Activated naive CD4-positive, alpha-beta T cell treated with anti-CD3 and anti-CD28 coated beads, Interleukin-2, amount 50 U/mL, for 16 hours (primary cell): ENCODE results near the gene IL4R.

Experiments
- DNase-seq: peaks from one replicate; pipeline ENCODE4 v3.0.0-alpha.2; 2020

IL4R gene

GRCh38 chr16:27363246-27363632 lies 49.5 kb downstream of the IL4R start:
- DNase-seq = no peak

DNA sequence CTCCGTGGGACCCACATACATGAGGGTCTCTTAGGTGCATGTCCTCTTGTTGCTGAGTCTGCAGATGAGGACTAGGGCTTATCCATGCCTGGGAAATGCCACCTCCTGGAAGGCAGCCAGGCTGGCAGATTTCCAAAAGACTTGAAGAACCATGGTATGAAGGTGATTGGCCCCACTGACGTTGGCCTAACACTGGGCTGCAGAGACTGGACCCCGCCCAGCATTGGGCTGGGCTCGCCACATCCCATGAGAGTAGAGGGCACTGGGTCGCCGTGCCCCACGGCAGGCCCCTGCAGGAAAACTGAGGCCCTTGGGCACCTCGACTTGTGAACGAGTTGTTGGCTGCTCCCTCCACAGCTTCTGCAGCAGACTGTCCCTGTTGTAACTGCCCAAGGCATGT lies 50.0 kb downstream of the IL4R start:
- no peak for DNase-seq

DNA sequence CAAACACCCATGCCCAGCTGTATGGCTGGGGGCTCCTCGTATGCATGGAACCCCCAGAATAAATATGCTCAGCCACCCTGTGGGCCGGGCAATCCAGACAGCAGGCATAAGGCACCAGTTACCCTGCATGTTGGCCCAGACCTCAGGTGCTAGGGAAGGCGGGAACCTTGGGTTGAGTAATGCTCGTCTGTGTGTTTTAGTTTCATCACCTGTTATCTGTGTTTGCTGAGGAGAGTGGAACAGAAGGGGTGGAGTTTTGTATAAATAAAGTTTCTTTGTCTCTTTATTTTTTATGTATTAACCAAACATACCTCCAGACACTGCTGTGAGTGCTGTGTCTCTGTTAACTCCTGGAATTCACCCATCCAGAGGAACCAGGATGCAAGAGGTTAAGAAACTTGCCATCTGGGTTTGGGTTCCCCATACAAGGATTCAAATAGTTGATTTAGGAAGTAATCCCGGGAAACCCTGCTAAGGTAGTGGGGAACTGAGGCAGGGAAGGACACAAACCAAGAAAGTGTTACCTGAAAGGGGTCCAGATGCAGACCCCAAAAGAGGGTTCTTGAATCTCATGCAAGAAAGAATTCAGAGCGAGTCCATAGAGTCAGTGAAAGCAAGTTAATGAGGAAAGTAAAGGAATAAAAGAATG lies 50.8 kb downstream of the IL4R start:
- DNase-seq = peak; percentile 30

DNA sequence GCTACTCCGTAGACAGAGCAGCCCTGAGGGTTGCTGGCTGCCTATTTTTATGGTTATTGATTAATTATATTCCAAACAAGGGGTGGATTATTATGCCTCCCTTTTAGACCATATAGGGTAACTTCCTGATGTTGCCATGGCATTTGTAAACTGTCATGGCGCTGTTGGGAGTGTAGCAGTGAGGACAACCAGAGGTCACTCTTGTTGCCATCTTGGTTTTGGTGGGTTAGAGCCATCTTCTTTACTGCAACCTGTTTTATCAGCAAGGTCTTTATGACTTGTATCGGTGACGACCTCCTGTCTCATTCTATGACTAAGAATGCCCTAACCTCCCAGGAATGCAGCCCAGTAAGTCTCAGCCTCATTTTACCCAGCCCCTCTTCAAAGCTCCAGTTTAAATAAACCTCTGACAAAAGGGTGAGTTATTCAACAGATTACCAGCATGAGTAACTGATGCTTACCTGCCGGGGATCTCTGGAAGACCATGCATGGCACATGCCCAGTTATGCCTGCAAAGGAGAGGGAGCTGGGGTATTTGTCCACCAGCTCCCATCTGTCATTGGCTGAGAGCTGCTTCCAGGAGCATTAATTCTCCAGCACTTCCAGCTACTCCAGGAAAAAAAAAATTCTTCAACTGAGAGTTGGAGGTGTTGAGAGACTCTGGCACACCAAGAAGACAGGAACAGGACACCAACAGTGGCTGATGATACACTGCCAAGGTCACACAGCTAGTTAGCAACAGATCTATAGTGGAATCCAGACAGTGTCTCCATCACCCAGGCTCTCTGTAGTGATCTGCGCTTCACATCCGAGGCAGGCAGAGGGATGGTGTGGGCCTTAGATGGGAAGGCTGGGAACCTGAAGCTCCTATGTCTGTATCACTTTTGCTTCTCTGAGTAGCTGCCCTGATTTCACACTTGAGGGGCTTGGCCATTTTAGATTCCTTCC lies 51.6 kb downstream of the IL4R start:
- DNase-seq = no peak

DNA sequence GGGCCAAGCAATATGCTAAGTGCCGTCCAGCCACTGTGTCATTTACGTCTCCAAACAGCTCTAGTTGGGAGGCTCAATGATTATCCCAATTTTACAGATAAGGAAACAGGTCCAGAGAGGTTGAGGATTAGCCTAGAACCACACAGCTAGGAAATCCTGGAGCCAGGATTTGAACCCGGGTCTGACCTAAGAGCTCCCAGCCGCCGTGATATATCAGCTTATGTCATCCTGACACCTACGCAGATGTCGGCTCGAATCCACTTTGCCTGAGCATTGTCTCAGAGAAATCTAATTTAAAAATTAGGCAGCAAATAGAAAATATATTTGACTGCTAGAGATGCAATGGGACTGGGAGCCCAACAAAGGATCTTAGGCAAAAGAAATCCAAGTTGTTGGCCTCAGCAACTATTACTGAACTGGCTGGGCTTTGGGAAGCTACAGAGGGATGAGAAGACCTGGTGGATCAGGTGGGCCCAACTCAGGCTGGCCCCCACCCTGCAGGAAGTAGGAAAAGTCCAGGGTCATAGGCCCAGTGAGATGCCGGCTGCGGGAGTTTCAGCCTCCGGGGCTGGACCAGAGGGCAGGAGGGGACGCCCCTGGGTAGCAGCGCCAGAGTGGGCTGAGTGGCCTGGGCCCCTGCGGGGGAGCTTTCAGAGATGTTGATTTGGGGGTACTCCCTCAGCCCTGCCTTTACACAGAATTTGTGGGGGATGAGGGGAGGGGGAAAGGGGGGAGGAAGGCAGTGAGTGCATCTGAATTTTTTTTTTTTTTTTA lies 53.1 kb downstream of the IL4R start:
- DNase-seq = peak; percentile 45

DNA sequence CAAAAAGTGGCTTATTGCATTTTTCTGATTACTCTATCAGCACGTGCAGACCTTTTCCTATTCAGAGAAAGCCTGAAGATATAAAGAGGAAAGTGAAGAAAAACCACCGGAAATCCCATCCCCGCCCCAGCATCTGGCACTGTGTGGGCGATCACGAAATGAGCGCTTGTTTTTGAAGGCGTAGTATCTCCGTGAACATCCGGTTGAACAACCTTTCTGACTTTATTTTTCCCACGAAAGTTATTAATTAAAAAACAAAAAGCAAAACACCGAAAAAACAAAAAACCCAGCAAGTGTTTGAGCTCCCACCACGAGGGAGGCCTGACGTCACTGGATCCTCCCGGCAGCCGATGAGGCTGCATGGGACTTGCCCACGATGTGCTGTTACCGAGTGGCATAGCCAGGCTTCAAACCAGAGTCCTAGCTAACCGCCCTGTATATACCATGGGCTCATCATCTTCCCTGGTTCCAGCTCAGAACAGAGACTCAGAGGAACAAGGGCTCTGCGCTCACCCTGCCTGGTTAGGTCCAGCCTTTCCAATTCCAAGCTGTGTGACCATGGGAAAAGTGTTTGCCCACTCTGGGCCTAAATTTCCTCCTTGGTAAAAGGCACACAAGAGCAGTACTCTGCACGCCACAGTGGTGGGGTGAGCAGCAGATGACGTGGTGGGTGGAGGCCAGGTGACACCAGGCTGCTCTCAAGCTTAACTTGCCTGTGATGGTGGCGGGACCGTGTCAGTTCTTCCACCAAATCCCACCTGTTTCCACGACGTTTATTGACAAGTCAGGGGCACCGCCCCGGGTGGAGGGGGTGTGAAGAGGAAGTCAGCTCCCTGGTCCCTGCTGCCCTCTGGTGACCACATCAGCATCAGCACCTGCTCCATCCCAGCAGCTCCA lies 53.9 kb downstream of the IL4R start:
- peak; percentile 93 for DNase-seq

DNA sequence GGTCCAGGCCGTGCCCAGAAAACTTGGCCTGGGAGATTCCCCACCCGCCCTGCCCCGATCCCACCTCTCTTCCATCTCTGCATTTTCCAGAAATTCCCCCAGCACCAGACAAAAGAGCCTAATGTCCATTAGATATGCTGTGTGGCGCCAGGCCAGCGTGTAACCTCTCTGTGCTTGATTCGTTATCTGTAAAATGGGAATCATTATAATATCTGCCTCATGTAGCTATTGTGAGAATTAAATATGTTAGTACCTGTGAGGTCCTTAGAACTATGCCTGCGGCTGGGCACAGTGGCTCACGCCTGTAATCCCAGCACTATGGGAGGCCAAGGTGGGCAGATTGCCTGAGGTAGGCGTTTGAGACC lies 54.6 kb downstream of the IL4R start:
- no peak for DNase-seq

DNA sequence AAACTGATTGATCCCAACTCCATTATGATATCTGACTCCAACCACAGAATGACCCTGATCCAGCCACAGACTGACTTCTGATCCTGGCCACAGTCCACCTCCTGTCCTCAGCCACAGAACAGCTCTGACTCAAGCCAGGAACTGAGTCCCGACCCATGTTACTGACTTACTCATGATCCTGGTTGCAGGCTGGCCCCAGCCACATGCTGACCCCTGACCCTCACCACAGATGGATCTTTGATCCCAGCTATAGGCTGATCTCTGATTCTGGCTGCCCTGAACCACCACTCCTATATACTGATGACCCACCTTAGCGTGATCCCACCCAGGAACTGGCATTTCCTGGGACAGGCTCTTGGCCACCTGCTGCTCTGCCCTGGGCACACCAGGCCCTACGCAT lies 56.0 kb downstream of the IL4R start:
- no peak for DNase-seq

- DNase-seq = no peak
These were observed 56.5 kb downstream of the IL4R start for GRCh38 chr16:27370318-27370717.

DNA sequence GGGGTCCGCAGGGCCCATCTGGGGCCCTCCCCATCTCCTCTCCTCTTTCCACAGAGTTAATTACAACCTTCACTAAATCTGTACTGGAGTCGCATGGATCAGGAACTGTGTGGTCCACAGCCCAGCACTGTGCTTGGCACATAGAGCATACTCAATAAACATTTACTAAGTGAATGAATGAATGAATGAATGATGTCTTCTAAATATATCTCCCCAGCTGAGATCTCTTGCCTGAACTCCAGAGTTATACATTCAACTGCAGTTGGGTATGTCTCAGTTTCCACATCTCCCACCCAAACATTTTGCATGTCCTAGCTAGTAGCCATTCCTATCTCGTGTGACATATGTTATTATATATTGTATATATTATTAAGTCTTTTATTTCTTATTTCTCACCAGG lies 59.5 kb downstream of the IL4R start:
- DNase-seq = no peak

DNA sequence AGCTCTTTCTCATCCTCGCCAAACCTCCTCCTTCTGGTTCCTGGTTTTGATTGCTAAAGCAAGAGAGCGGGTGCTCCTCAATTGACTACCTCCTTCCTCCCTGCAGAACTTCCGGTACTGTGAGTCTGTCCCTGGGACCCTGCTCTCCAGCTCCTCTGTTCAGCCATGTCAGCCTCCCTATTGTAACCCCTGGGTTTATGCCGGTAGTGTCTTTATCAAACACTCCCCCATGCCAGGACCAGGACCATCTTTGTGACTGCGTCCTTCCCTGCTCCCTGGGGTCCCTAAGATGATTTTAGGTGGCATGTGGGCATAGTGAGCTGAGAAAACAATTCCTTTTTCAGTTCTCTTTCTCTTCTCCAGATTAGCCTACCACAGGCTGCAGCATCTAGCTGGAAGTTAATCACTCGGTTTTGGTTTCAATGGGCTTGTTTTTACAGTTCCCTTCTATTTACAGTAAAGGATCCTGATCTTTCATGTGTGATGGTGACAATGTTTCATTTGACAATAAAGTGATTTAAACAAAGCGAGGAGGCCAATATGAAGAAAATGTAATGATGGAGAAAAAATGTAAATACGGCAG lies 60.5 kb downstream of the IL4R start:
- DNase-seq = no peak

GRCh38 chr16:27374804-27375425 lies 61.1 kb downstream of the IL4R start:
- DNase-seq = peak; percentile 50

- DNase-seq = no peak
These were observed 64.1 kb downstream of the IL4R start for GRCh38 chr16:27377666-27378485.

DNA sequence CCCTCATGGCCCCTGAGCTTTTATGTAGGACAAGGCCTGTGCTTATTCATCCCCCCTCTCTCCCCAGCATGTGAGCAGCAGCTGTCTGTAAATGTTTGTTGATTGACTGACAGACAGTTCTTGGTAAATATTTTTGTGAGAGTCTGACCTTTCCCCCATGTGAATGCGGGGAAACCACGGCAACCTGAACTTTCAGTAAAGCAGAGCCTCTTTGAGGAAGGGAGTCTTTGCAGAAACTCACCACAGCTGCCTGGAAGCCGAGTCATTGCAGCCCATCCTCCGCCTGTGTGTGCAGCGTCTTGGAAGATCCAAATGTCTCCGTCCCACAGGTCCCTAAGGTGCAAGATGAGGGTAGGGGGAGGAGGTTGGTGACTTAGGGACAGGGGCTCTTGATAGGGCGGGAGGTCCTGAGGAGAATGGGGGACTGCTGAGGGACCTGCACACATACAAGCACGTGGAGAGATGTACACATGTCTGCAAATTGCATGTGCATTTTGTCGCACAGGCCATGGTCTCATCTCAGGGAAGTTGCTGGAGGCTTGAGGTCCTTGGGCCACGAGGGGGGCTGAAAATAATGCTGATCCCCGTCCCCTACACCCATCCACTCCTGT lies 65.2 kb downstream of the IL4R start:
- DNase-seq = no peak

DNA sequence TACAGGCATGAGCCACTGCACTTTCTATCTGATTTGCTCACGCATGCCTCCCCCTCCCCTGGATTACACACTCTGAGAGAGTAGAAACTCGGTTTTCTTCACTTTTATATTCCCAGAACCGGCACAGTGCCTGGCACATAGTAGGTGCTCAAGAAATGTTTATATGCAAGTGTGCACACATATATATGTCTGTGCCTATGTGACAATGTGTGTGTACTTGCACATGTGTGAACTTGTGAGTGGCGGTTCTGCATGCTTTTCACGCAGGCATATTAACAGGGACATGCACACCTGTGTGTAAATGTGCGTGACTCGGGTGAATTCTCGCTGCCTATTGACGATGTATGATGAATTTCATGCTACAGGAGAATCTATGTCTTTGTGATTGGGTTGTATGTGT lies 66.1 kb downstream of the IL4R start:
- no peak for DNase-seq

- DNase-seq = no peak
These were observed 67.5 kb downstream of the IL4R start for GRCh38 chr16:27381236-27381635.

- no peak for DNase-seq
These were observed 68.4 kb downstream of the IL4R start for GRCh38 chr16:27381974-27382855.

- DNase-seq = no peak
These were observed 69.9 kb downstream of the IL4R start for GRCh38 chr16:27383556-27384243.

- DNase-seq = no peak
These were observed 70.7 kb downstream of the IL4R start for GRCh38 chr16:27384425-27384824.
